ENCODE measurements around the gene REP15. TPM values are rescaled to one million over a fixed set of nuclear protein-coding genes. Genes with fewer than 3 reads are reported as not detected.
A peak's percentile ranks its signal among the peaks of the same experiment; 100 is the strongest.

Gene REP15
- total and polyA plus RNA-seq, 2 of the 4 experiments (the other 2 are of a cell fraction), result 0.48 to 2.2 TPM

DNA sequence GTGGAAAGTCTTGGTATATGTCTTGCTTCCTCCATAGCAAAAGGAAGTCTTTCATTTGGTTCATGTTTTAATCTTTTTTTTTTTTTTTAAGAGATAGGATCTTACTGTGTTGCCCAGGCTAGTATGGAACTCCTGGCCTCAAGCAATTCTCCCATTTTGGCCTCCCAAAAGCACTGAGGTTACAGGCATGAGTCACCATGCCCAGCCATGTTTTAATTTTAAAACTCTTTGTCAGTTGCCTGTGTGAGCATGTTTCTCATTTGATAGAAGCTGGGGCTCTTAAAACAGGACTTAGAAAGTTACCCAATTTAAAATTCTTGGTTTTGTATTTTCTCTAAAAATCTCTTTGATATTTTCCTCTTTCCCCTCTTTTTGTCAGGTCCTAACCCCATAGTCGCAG lies 45.0 kb upstream of the REP15 start:
- H3K4ac ChIP-seq (ENCODE audit: low read depth, low read length), result no peak overlapping the region
- TF ChIP-seq SMC3 (IDR thresholded peaks at IDR 0.05; ENCODE audit: low read depth, low read length), result no peak
- TF ChIP-seq CEBPB (IDR thresholded peaks at IDR 0.05; ENCODE audit: low read depth, low read length), result no peak
- TF ChIP-seq, protein P1, sequence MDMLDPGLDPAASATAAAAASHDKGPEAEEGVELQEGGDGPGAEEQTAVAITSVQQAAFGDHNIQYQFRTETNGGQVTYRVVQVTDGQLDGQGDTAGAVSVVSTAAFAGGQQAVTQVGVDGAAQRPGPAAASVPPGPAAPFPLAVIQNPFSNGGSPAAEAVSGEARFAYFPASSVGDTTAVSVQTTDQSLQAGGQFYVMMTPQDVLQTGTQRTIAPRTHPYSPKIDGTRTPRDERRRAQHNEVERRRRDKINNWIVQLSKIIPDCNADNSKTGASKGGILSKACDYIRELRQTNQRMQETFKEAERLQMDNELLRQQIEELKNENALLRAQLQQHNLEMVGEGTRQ (IDR thresholded peaks at IDR 0.05; ENCODE audit: low read depth, low read length), result no peak
- TF ChIP-seq MAFK (IDR thresholded peaks at IDR 0.05; ENCODE audit: low read depth, low read length), result no peak
- no peak for TF ChIP-seq CHD1 (IDR thresholded peaks at IDR 0.05; ENCODE audit: low read depth, low read length)
- no peak for TF ChIP-seq NFE2L2 (IDR thresholded peaks at IDR 0.05; ENCODE audit: low read depth, low read length)
- no peak for TF ChIP-seq RAD21 (IDR thresholded peaks at IDR 0.05; ENCODE audit: low read length)
- no peak for ATAC-seq (ENCODE audit: low read depth)
- H4K20me1 ChIP-seq (ENCODE audit: insufficient read depth, low read length), result no peaks in the 10 kb centered on the region
- dilution Hi-C loops (cut with HindIII; ENCODE audit: low sequenced_read_pairs, unreplicated experiment), result no loop called here
- H3K9me1 ChIP-seq (ENCODE audit: insufficient read depth, low read length), result no peaks in the 10 kb centered on the region
- no peak overlapping the region for H3K4me2 ChIP-seq (ENCODE audit: low read depth, low read length)
- H3K79me1 ChIP-seq (ENCODE audit: low read depth in 1 of 2, low read length in 2 of 2), result peaks cover 0 to under 1% of the 10 kb centered on the region in 2 experiments; a peak in 1 of 4 replicates
- no peak overlapping the region for H3K9ac ChIP-seq (ENCODE audit: low read depth, low read length)
- peaks cover 2% of the 10 kb centered on the region; the same call in 1 of the 2 replicates for H3K4me1 ChIP-seq (ENCODE audit: control insufficient read depth, insufficient read depth, low read length)
- H4K8ac ChIP-seq (ENCODE audit: low read depth in 2 of 2, low read length in 2 of 2), result no peak overlapping the region
- no peaks in the 10 kb centered on the region for H3K27me3 ChIP-seq (ENCODE audit: control insufficient read depth, insufficient read depth, low read length)
- H3K27ac ChIP-seq (ENCODE audit: insufficient read depth, low read length), result no peak overlapping the region
- no TSS peak for BruUV-seq (replicated peaks)
- POLR2A ChIA-PET (ENCODE audit: unreplicated experiment), result no interaction called here
- no peak overlapping the region; the same call in 1 of the 2 replicates for H4K5ac ChIP-seq (ENCODE audit: low read depth, low read length)
- no peak overlapping the region for H3K14ac ChIP-seq (replicated peaks; ENCODE audit: low read depth, low read length)
- no peak overlapping the region for H2BK120ac ChIP-seq (ENCODE audit: low read depth, low read length)
- H3K23ac ChIP-seq (ENCODE audit: low read depth, low read length), result no peak overlapping the region
- no CpG with 5 or more reads among the region's 1 CpG for WGBS, 2 experiments (ENCODE audit: extremely low coverage in 2 of 2, insufficient read length in 1 of 2)
- DNase-seq, result peak; percentile 14
- H2BK5ac ChIP-seq (ENCODE audit: low read depth, low read length, poor library complexity, severe bottlenecking), result no peak overlapping the region
- H2AK9ac ChIP-seq (replicated peaks; ENCODE audit: low read depth, low read length, poor library complexity), result no peak overlapping the region
- CTCF ChIA-PET, result no interaction called here
- H2BK20ac ChIP-seq (ENCODE audit: low read depth, low read length), result no peak overlapping the region
- H2BK15ac ChIP-seq (ENCODE audit: low read depth, low read length), result no peak overlapping the region
- intact Hi-C loops (cut with micrococcal nuclease), result loop anchor here (5.0 kb wide), 1 partner anchor 319 kb away; the partner anchor contains the start of gene BMAL2
- H2AK5ac ChIP-seq (ENCODE audit: low read depth, low read length), result no peak overlapping the region
- no peak overlapping the region for H3K4me3 ChIP-seq (ENCODE audit: insufficient read depth, low read depth, low read length)
- in situ Hi-C loops (cut with MboI; ENCODE audit: low sequenced_read_pairs), result no loop called here
- no peaks in the 10 kb centered on the region for H3K9me3 ChIP-seq (ENCODE audit: control insufficient read depth, insufficient read depth, low read length)
- H4K91ac ChIP-seq (ENCODE audit: insufficient read depth, low read depth, low read length), result no peak overlapping the region
- no peak overlapping the region for H3K56ac ChIP-seq (ENCODE audit: extremely low read depth, insufficient read depth, low read length)
- H3K36me3 ChIP-seq (ENCODE audit: control insufficient read depth, insufficient read depth, low read length), result 0 out of 2 replicates have a peak, but pooled peaks cover 1% of the 10 kb centered on the region
- no peak overlapping the region for H3K18ac ChIP-seq (ENCODE audit: low read depth, low read length)
- H2AFZ ChIP-seq (replicated peaks; ENCODE audit: low read length, poor library complexity), result no peak overlapping the region

Measured in IMR-90 (cell line).